Measurements from ENCODE around the gene STARD9.
A peak's percentile ranks its signal among the peaks of the same experiment; 100 is the strongest.
"Not testable (repeated sequence)": the region's sequence is repeated elsewhere in the genome, so short reads cannot be mapped to it uniquely, and the experiment has no call there.

Gene STARD9

DNA sequence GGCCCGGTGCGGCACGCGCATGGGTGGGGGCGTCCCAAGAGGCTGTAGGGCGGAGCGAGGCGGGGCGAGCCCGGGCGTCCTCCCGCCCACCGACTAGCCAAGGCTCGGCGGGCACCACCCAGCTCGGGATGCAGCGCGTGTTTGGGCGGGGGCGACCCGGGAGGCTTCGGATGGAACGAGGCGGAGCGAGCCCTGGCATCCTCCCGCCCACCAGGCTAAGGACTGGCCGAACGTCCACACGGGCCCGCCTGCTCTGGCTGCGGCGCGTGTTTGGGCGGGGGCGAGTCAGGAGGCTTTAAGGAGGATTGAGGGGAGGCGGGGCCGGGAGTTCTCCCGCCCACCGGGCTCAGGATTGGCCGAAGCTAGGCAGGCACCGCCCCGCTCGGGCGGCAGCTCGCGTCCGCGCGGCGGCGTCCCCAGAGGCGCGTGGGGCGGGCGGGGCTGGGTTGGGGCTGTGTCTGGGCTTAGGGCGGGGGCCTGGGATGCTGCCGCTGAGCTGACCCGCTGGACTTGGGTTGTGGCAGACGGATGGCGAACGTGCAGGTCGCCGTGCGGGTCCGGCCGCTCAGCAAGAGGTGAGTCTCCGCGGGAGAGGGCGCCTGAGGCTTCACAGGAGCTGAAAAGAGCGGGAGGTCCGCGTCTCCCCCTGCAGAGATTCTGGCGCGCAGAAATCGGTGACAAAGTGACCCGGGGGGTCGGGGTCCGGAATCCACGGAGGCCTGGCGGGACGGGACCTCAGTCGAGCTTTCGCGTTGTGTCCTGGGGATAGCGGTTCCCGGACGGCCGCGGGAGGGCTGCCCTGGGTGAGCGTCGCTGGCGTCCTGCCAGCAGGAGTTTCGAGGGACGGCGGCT lies at the start of gene STARD9:
Gene STARD9, plus strand, starts transcription at position 419 of the 852 bp plus-strand sequence. Its CDS starts 110 bp downstream, at position 529.
- DNase-seq = peak; percentile 90

DNA sequence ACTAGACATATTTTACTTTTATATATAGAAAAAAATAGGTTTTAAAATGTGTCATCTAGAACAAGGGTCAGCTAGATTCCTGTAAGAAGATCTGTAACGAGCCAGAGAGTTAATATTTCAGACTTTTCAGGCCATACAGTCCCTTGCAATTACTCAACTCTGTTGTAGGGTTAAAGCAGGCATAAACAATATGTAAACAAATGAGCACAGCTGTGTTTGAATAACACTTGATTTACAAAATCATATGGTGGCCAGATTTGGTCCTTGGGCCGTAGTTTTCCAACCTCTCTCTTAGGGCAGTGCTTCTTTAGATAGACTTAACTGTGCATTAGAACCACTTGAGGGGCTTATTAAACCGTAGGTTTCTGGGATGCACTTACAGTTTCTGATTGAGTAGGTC lies 46.4 kb upstream of the STARD9 start:
- no peak for DNase-seq

DNA sequence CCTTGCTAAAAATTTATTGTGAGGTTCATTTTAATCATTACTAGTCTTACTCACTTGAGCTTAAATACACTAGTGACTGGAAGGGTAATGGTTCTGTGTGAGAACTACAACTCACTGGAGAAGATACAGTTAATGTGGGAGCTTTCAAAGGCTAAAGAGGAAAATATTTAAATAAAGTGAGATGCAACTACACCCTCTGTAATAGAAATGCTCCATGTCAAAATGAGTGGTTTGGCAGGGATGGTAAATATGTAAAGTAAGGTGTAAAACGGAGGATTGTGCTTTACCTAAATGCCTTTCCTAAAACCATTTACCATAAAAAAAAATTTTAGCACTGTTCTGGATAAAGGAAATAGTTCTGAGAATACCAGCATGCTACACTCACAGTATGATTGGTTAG lies 42.2 kb upstream of the STARD9 start:
- no peak for DNase-seq

DNA sequence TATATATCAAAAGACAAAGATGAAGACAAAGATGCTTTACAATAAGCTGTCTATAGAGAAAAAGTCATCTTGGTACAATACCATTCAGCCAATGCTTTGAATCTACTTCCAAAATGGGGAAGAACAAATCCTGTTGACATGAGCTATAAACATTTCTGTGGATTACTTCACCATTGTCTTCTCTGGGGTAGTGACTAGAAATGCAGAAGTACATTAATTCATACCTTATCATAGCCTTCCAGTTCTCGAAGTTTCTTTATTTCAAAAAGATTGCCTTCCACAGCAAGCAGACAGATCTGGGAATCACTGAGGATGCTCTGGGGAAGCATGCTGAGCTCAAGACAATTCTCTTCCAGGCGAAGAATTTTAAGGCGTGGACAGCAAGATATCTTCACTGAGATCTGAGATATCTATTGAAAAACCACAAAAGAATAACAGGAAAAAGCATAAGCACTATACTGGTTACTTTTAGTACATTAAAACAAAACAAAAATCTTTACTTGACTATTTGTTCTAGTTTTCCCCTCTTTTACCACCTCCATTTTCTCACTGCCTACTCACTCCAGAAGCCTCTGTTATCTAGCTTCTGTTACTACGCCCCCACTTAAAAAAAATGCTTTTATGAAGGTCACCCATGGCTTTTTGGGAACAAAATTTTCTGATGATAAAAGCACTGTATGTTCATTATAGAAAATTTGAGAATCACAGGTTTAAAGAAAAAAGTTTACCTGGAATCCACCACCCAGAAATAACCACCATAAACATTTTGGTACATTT lies 30.4 kb upstream of the STARD9 start:
- no peak for DNase-seq

DNA sequence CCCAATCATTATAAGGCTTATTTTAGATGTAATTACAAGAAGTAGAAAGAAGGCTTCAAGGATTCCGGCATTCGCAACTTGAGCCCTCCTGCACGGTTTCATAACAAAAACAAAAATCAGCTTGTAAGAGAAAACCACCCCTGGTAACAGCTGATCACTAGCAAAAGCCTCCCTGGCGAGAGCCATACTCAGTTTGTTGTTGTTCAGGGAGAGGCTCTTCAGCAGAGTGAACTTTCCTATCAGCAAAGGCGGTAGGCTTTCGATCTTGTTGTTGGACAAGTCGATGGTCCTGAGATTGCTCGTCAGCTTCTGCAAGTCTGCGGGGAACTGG lies 27.5 kb upstream of the STARD9 start:
- DNase-seq = no peak

DNA sequence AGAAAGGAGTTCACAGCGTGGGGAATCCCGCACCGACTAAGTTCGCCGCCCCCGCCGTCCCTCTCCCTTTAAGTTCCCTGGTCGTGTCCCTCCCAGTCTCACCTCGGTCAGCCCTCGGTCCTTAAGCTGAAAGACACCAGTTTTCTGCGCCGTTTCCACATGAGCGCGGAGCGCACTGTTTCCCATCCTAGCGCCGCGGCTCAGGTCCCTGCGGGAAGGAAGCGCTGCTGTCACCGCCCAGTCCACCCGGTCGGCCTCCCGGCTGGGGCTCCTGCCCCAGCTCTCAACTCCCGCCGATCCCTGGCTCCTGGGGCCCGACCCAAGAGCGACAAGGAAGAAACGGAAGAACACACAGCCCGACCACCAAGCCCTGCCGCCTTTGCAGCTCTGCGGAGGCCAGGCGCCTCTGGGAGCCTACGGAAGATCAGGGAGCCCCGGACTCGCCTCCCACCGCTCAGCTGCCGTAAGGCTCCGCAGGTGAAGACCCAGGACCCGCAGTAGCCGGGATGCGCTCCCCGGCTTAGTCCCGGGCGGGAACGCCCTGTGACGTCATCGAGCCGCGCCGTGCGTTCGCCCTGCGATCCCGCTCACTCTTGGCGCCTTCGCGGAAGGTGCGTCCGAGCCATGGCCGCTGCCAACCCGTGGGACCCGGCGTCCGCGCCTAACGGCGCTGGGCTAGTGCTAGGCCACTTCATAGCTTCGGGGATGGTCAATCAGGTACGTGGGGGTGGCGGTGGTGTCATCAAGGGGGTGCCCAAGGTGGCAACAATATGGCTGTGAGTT lies 27.0 kb upstream of the STARD9 start, which contains the start of the genes HAUS2 and LRRC57:
Gene HAUS2, plus strand, starts transcription at position 590 of the 783 bp plus-strand sequence. Its CDS starts 35 bp downstream, at position 625.
Gene LRRC57, minus strand, starts transcription at position 545 of the 783 bp plus-strand sequence. Its CDS starts 359 bp downstream, at position 186.
- DNase-seq = peak; percentile 77

DNA sequence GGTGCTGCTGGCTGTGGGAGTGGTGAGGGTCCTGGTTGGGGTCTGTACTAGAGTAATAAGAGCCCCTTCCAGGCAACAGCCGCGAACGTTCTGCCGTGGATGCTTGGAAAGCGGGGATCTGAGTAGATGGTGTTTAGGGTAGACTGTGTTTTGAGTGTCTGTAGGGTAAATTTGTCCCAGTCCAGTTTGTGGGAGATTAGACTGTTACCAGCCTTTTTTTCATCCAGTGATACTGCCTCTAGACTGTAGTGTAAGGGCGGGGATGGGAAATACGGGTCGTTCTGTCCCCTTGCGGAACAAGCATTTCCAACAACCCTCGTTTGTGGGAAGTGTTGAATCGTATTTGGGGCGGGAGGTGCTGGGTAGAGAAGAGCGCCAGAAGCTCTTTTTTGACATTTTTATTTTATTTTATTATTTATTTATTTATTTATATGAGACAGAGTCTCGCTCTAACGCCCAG lies 26.3 kb upstream of the STARD9 start:
- peak; percentile 73 for DNase-seq

DNA sequence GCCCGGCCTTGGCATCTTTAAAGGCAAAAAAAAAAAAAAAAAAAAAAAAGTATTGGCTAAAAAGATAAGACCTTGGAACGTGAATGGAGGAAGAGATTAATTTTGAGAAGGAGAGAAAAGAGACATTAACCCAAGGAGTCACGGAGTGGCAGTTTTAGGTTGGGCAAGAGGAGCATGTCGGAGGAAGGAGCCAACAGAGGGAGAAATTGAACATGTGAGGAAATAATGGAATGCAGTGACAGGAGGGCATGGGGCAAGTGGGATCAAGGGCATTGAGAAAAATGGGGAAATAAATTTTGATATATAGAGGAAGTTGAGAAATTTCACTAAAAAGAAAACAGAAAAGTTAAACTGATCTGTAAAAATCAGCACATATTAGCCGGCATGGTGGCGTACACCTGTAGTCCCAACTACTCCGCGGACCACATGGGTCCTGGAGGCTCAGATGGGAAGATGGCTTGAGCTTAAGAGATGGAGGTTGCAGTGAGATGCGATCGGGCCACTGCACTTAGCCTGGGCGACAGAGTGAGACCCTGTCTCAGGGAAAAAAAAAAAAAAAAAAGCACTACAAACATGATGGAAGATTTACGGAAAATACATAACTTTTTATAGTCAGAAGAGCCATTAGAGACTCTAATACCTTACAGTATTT lies 25.5 kb upstream of the STARD9 start:
- no peak for DNase-seq

DNA sequence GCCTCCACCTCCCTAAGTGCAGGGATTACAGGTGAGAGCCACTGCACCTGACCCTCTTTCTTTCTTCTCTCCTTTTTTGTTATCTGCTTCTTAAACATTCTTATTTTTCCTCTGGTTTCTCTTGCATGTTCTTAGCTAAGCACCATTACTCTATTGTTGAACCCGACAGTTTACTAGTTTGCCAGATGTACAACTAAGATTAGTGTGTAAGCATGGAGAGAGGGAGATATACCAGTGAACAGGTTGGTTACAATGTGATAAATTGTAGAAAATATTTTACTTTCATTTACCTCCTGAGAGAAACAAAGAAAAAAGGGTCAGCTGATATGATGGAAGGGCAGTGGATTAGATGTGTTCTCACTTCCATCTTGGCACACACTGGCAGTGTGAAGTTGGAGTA lies 21.9 kb upstream of the STARD9 start:
- DNase-seq = no peak

DNA sequence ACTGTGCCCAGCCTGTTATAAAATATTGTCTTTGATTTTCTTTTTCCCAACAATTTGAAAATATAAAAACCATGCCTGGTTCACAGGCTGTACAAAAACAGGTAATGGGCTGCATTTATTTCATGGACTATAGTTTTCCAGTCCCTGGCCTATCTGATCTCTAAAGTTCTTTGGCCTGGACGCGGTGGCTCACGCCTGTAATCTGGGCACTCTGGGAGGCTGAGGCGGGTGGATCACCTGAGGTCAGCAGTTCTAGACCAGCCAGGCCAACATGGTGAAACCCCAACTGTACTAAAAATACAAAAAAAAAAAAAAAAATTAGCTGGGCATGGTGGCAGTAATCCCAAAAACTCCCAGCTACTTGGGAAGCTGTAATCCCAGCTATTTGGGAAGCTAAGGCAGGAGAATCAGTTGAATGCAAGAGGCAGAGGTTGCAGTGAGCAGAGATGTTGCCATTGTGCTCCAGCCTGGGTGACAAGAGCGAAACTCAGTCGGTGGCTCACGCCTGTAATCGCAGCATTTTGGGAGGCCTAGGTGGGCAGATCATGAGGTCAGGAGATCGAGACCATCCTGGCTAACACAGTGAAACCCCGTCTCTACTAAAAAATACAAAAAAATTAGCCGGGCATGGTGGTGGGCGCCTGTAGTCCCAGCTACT lies 18.7 kb upstream of the STARD9 start:
- DNase-seq = not testable (repeated sequence)

DNA sequence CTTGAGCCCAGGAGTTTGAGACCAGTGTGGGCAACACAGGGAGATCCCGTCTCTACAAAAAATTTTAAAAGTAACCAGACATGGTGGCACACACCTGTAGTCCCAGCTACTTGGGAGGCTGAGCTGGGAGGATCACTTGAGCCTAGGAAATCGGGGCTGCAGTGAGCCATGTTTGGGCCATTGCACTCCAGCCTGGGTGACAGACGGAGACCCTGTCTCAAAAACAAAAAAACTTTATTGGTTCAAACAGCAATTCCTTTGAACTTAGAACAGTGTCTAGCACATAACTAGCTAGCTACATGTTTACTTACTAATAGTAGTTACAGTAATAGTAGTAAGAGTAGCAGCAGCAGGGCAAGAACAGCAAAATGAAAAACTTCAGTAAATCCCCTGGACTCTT lies 16.7 kb upstream of the STARD9 start:
- no peak for DNase-seq

DNA sequence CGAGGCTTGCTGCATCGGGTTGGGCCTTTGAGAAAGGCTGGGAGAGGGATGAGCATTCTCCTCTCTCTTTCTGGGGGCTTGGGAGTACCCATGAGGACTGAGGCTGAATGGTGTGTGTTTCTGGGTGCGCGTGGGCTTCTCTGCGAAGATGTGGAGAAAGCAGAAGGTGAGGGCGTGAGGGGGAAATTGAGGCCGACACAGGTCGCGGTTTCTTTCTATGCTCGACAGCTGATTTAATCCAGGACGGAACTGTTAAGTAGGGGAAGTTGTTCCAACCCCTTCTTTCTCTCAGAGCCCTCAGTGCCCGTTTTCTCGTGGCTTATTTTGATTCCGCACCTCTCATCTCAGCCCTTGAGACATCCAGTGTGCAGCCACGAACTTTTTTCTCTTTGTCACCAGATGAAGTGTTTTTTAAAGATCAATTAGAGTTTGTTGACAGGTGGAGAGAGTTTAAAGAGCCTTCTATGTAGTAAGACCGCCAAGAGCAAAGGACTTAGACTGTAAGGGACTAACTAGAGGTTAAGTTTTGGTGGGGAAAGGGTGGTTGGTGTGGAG lies 711 bp downstream of the STARD9 start:
- no peak for DNase-seq

DNA sequence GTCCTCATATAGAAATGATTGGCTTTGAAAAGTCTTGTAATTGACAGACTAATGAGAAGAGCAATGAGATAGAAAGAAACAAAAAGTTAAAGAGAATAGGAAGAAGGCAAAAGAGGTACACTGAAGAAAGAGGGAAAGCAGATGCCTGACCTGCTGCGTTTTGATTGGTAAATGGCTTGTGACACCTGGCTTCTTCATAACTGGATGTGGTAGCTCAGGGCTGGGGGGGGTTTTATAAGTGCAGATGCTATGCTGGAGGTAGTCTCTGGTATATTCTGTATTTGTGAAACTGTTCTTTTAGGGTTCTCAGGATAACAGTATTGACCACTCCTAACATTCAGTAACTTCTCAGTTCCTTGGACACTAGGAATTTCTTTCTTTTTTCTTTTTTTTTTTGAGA lies 1.4 kb downstream of the STARD9 start:
- no peak for DNase-seq

DNA sequence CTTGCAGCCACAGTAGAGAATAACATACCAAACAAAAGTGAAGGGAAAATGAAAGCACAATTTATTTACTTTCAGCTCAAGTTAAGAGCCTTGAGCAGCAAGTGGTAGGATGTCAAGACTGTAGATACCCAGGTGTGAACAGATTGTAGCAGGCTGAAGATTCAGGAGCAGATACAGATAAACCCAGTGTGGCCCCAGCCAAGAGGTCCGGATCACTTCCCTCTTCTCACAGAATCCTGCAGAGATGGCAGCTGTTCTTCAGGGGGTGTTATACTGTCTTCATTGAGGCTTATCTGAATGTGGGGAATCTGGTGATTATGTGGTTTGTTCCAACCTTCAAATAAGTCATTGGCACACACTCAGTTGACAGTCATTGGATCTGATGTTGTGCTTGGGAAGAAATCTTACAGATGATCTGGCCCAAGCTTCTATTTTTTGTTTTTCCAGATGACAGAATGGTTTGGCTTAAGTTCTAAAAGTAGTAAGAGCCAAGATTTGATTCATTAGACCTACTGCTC lies 2.2 kb downstream of the STARD9 start:
- no peak for DNase-seq

DNA sequence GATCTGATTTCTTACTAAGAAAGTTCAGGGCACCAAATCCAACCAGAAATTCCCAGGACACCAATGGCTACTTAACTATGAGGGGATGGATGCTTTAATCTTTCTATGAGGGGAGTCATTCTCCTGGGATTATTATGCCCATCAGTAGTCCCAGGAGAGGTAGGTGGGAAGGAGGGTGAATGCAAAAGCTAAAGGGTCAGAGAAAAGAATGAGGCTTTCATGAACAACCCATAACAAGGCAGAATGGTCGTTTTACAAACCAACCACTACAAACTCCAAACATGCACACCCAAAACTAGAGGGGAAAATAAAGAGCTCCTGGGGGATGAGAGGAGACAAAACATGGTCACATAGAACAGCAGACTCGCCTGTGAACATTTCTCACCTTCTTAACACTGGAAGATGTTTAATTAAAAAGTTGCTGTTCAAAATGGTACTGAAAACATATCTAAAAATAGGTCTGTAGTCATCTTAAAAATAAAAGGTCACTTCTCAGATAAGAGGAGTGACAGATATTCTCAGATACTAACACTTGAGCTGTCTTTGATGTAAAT lies 3.7 kb downstream of the STARD9 start:
- DNase-seq = no peak

DNA sequence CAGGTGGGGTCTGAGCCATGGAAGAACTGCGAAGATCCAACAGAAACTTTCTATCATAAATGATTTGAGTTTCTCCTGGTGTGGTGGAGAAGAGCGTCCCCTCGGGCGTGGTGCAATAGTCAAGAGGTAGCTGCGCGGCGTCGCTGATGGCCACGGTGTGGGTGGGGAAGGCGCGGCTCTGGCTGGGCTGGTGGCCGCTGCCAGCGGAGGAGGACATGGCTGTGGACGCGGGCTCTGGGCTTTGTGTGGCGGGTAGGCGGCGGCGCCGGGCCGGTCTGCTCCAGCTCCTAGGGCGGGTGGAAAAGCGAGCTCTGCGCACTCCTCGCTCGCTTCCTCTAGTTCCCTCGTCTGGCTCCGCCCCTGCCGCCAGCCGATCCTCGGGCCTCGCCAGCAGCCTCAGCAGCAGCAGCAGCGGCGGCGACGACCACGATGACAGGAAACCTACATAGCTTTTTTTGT lies 5.9 kb downstream of the STARD9 start:
- DNase-seq = peak; percentile 73

DNA sequence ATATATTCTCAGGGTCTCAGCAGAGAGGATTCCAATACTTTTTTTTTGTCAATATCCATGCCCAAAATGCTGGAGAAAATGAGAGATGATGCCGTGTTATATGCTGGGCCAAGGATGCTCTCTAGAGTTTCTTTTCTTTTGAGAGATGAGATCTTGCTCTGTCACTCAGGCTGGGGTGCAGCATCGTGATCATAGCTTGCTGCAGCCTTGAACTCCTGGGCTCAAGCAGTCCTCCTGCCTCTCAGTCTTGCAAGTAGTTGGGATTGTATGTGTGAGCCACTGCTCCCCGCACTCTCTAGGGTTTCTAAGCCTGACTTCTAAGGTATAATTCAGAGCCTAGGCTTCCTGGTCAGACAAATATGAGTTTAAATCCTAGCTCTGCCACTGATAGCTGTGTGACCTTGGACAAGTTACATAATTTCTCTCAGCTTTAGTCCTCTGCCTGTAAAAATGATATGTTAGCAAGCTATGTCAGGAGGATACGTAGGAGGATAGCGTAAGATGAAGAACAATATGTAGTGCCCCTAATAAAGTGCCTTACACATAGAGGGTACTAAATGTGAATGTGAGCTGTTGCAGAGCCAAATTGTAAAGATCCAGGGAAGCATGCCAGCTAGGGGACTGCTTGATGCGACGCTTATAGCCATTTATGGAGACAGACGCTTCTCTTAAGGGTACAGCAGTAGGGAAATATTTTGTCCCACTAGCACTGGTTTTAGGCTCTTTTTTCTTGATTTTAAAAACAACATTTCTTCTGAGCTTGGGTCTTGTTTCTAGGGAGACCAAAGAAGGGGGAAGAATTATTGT lies 7.4 kb downstream of the STARD9 start:
- DNase-seq = peak; percentile 28

DNA sequence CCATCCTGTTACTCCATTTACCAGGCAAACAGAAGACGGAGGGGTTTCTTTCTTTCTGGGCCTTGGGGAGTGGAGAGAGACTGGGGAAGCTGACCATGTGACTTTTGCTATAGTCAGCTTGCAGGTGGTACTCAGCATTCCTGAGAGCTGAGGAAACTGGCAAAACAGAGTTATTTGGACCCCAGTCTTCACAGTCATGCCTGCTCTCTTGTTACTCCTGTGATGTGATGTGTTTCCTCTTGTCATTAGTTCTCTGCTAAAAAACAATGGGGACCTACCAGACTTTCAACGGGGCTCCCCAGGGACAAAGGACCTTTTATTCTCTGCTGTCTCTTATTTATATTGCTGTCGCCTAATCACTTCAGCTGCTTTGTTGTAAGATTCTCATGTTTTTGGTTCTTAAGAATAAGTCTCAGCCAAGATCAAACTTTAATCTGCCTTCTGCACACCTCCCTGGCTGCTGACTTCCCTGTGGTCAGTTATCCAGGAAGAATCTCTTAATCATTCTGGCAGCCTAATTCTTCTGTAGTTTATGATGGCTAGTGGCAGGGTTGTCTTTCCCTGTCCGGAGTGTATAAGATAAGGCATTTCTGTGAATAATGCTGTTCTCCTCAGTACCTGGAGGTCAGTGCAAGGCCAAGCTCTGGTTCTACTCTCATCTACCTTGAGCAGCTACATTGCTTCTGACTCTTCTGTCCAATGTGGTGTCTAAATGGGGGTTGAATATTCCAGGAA lies 8.8 kb downstream of the STARD9 start:
- DNase-seq = no peak

DNA sequence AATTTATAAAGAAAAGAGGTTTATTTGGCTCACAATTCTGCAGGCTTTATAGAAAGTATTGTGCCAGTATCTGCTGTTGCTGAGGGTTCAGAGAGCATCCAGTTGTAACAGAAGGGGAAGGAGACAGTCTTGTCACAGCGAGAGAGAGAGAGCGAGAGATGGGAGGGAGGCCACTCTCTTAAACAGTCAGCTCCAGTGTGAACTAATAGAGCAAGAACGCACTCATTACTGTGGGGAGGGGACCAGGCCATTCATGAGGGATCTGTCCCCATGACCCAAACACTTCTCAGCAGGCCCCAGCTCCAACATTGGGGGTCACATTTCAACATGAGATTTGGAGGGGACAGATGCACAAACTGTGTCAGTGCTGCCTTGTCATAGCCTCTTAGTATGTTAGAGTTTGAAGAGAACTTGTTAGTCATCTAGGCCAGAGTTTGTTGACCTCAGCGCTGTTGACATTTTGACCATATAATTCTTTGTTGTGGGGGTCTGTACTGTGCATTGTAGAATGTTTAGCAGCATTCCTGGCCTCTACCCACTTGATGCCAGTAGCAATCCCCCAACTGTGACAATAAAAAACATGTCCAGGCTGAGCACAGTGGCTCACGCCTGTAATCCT lies 15.3 kb downstream of the STARD9 start:
- DNase-seq = no peak
